Activated CD4-positive, alpha-beta T cell treated with anti-CD3 and anti-CD28 coated beads for 24 hours (primary cell): ENCODE measurements around the gene NRSN2.
"Not testable (repeated sequence)": the region's sequence is repeated elsewhere in the genome, so short reads cannot be mapped to it uniquely, and the experiment has no call there.

Experiments
- DNase-seq, 2 donors: peaks; one replicate each; pipeline ENCODE4 v3.0.0-alpha.2; 2020; ENCODE audit warnings: low read depth in 2 of 2

The NRSN2 gene

GRCh38 chr20:354298-354977, 7.5 kb downstream of the NRSN2 start:
- peak; percentile 62 to 65 for DNase-seq

- DNase-seq: not testable (repeated sequence)
Measured at GRCh38 chr20:356154-356553, 9.2 kb downstream of the NRSN2 start.

GRCh38 chr20:356745-357144, 9.8 kb downstream of the NRSN2 start:
- no peak for DNase-seq

- no peak for DNase-seq
Measured at GRCh38 chr20:358891-359555, 12.1 kb downstream of the NRSN2 start.

GRCh38 chr20:361561-361960, 14.7 kb downstream of the NRSN2 start:
- DNase-seq: no peak

- DNase-seq: peak in 1 of 2 donors; percentile 32
Measured at GRCh38 chr20:362271-363254, 15.7 kb downstream of the NRSN2 start.

GRCh38 chr20:363319-364078, 16.6 kb downstream of the NRSN2 start:
- DNase-seq: no peak

- no peak for DNase-seq
Measured at GRCh38 chr20:364905-365794, 18.2 kb downstream of the NRSN2 start.

GRCh38 chr20:366041-366718, 19.3 kb downstream of the NRSN2 start:
- no peak for DNase-seq

GRCh38 chr20:366719-367485, 20.0 kb downstream of the NRSN2 start:
- no peak for DNase-seq

GRCh38 chr20:367486-367887, 20.6 kb downstream of the NRSN2 start:
- no peak for DNase-seq

- no peak for DNase-seq
Measured at GRCh38 chr20:368915-369314, 22.0 kb downstream of the NRSN2 start.

GRCh38 chr20:370151-370600, 23.3 kb downstream of the NRSN2 start:
- no peak for DNase-seq

GRCh38 chr20:370977-371754, 24.3 kb downstream of the NRSN2 start:
- no peak for DNase-seq

- no peak for DNase-seq
Measured at GRCh38 chr20:371755-372542, 25.0 kb downstream of the NRSN2 start.

- not testable (repeated sequence) for DNase-seq
Measured at GRCh38 chr20:372543-373082, 25.7 kb downstream of the NRSN2 start.
